Measurements from ENCODE around the gene NUP214.
"Not testable (repeated sequence)": the region's sequence is repeated elsewhere in the genome, so short reads cannot be mapped to it uniquely, and the experiment has no call there.

Gene NUP214

GRCh38 chr9:131262327-131263032, 137.1 kb downstream of the NUP214 start:
- no peak for DNase-seq

GRCh38 chr9:131263033-131263343, 137.6 kb downstream of the NUP214 start:
- not testable (repeated sequence) for DNase-seq

GRCh38 chr9:131263701-131264100, 138.3 kb downstream of the NUP214 start:
- DNase-seq = no peak

GRCh38 chr9:131264231-131264630, 138.8 kb downstream of the NUP214 start:
- no peak for DNase-seq

GRCh38 chr9:131266266-131267229, 141.2 kb downstream of the NUP214 start:
- DNase-seq = no peak

- DNase-seq = no peak
These were observed 145.0 kb downstream of the NUP214 start for GRCh38 chr9:131270171-131271015.

GRCh38 chr9:131271016-131271273, 145.6 kb downstream of the NUP214 start:
- DNase-seq = not testable (repeated sequence)

- DNase-seq = no peak
These were observed 146.1 kb downstream of the NUP214 start for GRCh38 chr9:131271506-131271931.

GRCh38 chr9:131272212-131272611, 146.8 kb downstream of the NUP214 start:
- no peak for DNase-seq

- DNase-seq = no peak
These were observed 147.9 kb downstream of the NUP214 start for GRCh38 chr9:131273146-131273855.

- DNase-seq = no peak
These were observed 148.7 kb downstream of the NUP214 start for GRCh38 chr9:131273856-131274673.

GRCh38 chr9:131274674-131275331, 149.4 kb downstream of the NUP214 start:
- DNase-seq = no peak

GRCh38 chr9:131275332-131276093, 150.1 kb downstream of the NUP214 start:
- no peak for DNase-seq

- no peak for DNase-seq
These were observed 150.9 kb downstream of the NUP214 start, which contains the start of gene FAM78A for GRCh38 chr9:131276094-131276888. Gene FAM78A, minus strand, starts transcription at chr9:131276510. Its CDS starts 331 bp downstream, at chr9:131276179.

GRCh38 chr9:131276891-131277286, 151.5 kb downstream of the NUP214 start:
- no peak for DNase-seq

GRCh38 chr9:131277287-131277909, 152.0 kb downstream of the NUP214 start:
- no peak for DNase-seq

GRCh38 chr9:131277910-131278701, 152.7 kb downstream of the NUP214 start:
- DNase-seq = peak; percentile 57

GRCh38 chr9:131278702-131279111, 153.3 kb downstream of the NUP214 start:
- DNase-seq = no peak
